ENCODE results near the gene CDK6.

GRCh38 chr7:92831716-92832533 is 4.4 kb downstream of the CDK6 start:
- TF ChIP-seq, protein P1, sequence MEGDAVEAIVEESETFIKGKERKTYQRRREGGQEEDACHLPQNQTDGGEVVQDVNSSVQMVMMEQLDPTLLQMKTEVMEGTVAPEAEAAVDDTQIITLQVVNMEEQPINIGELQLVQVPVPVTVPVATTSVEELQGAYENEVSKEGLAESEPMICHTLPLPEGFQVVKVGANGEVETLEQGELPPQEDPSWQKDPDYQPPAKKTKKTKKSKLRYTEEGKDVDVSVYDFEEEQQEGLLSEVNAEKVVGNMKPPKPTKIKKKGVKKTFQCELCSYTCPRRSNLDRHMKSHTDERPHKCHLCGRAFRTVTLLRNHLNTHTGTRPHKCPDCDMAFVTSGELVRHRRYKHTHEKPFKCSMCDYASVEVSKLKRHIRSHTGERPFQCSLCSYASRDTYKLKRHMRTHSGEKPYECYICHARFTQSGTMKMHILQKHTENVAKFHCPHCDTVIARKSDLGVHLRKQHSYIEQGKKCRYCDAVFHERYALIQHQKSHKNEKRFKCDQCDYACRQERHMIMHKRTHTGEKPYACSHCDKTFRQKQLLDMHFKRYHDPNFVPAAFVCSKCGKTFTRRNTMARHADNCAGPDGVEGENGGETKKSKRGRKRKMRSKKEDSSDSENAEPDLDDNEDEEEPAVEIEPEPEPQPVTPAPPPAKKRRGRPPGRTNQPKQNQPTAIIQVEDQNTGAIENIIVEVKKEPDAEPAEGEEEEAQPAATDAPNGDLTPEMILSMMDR (IDR thresholded peaks at IDR 0.05; ENCODE audit: borderline replicate concordance, extremely low read depth, low read length, poor library complexity, severe bottlenecking): peak; percentile 6
- no peak for TF ChIP-seq EZH2 (IDR thresholded peaks at IDR 0.05; ENCODE audit: borderline replicate concordance, low read depth, low read length, severe bottlenecking)
